Islet precursor cell (in vitro differentiated cells): ENCODE measurements around the gene GRK1.

ENCODE experiments used
- DNase-seq: peaks from one replicate; pipeline ENCODE4 v3.0.0-alpha.2; 2018

Gene GRK1

DNA sequence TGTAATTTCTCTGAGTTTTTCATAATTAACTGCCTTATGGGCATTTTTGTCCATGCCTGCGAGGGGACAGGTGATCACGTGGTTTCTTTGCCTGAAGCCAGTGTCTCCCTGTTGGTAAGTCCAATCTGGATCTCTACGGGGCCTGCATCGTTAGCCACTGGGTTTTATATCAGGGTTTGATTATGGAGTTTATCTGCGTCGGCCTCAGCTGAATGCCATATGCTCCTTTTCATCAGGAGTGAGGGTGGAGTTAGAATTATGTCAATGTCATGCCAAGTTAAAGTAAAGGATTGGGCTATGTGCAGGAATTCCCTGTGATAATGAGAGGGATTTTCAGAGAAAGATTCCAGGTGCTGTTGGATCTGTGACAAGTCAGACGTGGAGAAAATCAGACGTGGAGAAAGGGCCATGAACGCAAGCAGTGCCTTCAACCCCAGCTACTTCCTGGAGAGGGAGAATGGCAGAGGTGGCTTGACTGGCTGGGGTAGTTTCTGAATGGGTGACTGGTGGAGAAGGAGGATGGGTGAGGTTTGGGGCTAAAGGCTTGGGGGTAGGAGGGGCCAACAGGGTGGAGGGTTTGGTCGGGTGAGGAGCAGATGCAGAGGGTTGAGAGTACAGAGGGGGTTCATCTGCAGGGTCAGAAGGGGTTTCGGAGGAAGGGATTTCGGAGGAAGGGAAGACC, 116.3 kb downstream of the GRK1 start:
- DNase-seq: no peak

DNA sequence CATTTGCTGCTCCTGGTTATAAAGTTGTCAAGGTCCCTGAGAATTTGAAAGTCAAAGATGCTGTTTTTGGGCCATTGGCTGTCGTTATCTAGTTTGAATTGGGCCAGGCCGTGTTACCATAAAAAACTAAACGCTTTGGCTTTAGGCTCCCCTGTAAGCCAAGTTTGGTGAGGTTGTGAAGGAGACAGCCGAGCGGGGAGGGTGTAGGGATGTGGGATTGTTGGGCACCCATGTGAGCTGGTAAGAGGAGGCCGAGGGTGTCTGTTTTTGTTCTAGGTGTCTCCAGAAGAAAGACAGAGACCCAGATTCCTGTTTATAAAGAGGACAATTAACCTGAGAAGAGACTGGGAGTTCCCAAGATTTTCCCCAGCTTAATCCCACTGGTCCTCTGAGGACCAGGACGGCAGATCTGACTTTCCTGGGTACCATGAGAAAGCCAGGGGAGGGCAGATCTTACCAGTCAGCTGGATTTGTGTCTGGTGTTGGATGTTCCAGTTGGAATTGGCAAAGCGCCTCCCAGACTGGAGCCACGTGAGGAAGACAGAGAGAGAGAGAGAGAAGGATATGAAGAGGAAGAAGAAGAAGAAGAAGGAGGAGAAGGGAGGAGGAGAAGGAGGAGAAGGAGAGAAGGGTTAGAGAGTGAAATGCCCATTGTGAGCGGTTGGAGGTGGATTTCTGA, 117.1 kb downstream of the GRK1 start:
- DNase-seq: no peak

DNA sequence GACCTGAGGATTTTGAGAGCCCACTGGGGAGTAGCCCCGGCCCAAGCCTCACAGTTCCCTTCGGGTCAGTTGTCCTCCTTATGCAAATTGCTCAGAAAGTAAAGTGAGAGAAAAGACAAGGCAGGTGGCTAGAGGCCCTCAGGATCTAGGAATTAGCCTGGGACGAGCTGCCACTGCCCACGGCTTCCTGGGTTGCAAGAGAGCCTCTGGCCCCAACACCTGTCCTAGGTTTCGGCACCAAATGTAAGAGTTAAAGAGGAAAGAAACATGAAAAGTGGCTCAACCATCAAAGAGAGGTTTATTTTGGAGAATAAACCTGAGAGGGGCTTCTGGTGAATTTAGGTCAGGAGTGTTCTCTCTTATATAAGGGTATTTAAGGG, 117.6 kb downstream of the GRK1 start:
- DNase-seq: no peak

DNA sequence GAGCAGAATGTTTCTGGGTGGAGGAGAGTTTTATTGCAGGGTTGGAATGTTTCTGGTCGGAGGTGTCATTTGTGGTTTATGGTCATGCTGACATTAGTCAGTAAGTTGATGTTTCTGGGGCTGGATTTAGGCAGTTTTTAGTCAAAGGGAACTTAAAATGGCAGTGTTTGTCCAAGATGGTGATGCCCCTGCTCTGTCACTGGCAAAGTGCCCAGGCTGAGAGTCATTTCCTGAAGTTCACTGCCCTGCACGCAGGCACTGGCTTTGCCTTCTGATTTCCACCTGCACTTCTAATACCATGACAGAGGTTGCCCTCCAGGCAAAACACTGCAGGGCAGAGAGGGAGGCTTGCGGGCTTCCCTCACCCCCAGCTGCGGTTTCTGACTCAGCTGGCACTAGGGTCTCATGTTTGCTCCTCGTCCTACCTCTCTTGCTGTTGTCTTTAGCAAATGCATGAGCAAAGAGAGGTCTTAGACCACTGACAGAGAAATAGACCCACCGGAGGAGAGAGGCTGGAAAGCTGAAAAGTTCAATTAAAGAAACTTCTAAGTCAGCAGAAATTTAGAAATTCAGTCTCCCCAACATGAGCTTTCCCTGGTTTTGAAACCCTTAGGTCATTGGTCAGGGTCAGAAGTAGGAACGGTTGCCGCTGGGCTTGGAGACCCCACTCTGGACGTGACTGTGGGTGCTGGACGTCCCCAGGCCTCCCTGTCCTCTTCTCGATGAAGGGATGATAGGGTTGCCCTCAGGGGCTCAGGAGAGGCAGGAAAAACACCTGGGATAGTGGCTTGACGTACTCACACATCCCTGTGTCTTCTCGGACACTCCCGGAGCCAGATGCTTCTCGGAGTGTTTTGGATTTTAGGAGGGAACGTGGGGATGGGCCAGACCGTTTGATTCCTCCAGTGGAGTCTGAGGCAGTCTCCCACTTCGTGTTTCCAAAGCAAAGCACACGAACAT, 118.3 kb downstream of the GRK1 start:
- DNase-seq: no peak

DNA sequence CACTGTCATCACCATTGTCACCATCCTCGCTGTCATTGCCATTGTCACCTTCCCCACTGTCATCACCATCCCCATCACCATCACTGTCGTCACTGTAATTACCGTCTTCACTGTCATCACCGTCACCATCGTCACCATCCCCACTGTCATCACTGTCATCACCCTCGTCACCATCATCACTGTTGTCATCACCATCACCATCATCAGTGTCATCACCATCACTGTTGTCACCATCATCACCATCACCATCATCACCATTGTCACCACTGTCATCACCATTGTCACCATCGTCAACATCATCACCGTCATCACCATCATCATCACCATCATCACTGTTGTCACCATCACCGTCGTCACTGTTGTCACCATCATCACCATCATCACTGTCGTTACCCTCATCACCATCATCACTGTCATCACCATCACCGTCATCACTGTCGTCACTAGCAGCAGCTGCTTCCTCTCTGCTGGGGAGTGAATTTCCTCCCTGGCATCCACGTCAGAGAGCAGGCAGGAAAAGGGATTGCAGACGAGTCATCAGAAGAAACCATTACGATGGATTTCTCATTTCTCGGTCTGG, 119.3 kb downstream of the GRK1 start:
- DNase-seq: no peak
